ENCODE results near the gene SH3RF2.

The SH3RF2 gene

DNA sequence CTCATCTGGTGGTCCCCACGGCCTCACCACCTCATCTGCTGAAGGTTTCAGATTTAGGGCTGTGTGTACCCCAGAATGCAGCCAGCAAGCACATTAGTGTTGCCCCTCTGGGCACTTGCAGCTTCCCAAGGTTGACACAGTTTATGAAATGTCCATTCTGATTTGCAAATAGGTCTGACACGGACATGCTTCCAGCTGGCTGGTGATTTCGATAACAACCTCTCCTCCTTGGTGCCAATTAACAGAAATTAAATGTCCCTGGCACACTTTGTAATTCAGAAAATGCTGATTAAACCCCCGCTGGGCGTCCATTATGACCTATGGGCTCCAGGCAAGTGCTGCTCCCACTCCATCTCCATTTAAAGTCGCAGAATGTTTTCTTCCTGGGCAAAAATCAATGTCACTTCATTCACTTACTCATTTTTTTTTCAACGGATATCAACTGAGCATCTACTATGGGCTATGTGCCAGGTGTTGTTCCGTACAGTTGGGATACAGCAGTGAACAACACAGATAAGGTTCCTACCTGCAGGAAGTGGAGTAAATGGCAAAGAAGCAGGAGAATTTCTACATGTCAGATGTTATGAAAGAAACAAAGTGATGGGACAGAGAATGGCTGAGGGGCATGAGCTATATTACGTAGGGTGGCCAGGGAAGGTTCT lies 137.0 kb downstream of the SH3RF2 start:
- POLR2A ChIA-PET: no interaction called here
- CTCF ChIA-PET: no interaction called here
- no peaks in the 10 kb centered on the region for H3K4me1 ChIP-seq (ENCODE audit: control insufficient read depth, insufficient read depth, low read length)
- no peaks in the 10 kb centered on the region for H3K36me3 ChIP-seq (ENCODE audit: control insufficient read depth in 2 of 2, insufficient read depth in 1 of 2, low read length in 2 of 2)
- H3K27ac ChIP-seq (ENCODE audit: extremely low read depth, low read depth, low read length): no peak overlapping the region
- TF ChIP-seq ZSCAN18 (tag by site-specific recombination; IDR thresholded peaks at IDR 0.05) (no peak), ZNF513 (tag by site-specific recombination; IDR thresholded peaks at IDR 0.05) (no peak), ZNF692 (tag by site-specific recombination; IDR thresholded peaks at IDR 0.05) (no peak), BCL11B (tag by site-specific recombination; IDR thresholded peaks at IDR 0.05; ENCODE audit: low read depth) (no peak), EGR2 (tag by site-specific recombination; IDR thresholded peaks at IDR 0.05; ENCODE audit: low read depth) (no peak), ZNF155 (tag by site-specific recombination; IDR thresholded peaks at IDR 0.05) (no peak), ZNF311 (tag by site-specific recombination; IDR thresholded peaks at IDR 0.05; ENCODE audit: borderline replicate concordance) (no peak), KLF1 (tag by site-specific recombination; IDR thresholded peaks at IDR 0.05) (no peak)
- TF ChIP-seq, protein P1, sequence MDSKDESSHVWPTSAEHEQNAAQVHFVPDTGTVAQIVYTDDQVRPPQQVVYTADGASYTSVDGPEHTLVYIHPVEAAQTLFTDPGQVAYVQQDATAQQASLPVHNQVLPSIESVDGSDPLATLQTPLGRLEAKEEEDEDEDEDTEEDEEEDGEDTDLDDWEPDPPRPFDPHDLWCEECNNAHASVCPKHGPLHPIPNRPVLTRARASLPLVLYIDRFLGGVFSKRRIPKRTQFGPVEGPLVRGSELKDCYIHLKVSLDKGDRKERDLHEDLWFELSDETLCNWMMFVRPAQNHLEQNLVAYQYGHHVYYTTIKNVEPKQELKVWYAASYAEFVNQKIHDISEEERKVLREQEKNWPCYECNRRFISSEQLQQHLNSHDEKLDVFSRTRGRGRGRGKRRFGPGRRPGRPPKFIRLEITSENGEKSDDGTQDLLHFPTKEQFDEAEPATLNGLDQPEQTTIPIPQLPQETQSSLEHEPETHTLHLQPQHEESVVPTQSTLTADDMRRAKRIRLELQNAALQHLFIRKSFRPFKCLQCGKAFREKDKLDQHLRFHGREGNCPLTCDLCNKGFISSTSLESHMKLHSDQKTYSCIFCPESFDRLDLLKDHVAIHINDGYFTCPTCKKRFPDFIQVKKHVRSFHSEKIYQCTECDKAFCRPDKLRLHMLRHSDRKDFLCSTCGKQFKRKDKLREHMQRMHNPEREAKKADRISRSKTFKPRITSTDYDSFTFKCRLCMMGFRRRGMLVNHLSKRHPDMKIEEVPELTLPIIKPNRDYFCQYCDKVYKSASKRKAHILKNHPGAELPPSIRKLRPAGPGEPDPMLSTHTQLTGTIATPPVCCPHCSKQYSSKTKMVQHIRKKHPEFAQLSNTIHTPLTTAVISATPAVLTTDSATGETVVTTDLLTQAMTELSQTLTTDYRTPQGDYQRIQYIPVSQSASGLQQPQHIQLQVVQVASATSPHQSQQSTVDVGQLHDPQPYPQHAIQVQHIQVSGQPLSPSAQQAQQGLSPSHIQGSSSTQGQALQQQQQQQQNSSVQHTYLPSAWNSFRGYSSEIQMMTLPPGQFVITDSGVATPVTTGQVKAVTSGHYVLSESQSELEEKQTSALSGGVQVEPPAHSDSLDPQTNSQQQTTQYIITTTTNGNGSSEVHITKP (tag by site-specific recombination; IDR thresholded peaks at IDR 0.05): no peak
- H3K9me3 ChIP-seq (ENCODE audit: control insufficient read depth, insufficient read depth, low read depth, low read length): no peaks in the 10 kb centered on the region
- no peak overlapping the region for H3K4me3 ChIP-seq (ENCODE audit: low read depth, low read length)

GRCh38 chr5:146076028-146076427 lies 139.7 kb downstream of the SH3RF2 start:
- no peak overlapping the region for H3K27ac ChIP-seq (ENCODE audit: extremely low read depth, low read depth, low read length)
- no peaks in the 10 kb centered on the region for H3K36me3 ChIP-seq (ENCODE audit: control insufficient read depth in 2 of 2, insufficient read depth in 1 of 2, low read length in 2 of 2)
- H3K4me3 ChIP-seq (ENCODE audit: low read depth, low read length): no peak overlapping the region
- CTCF ChIA-PET: no interaction called here
- H3K9me3 ChIP-seq (ENCODE audit: control insufficient read depth, insufficient read depth, low read depth, low read length): no peaks in the 10 kb centered on the region
- TF ChIP-seq ZNF274 (IDR thresholded peaks at IDR 0.05; ENCODE audit: low read length) (no peak), ZNF274 (tag by site-specific recombination; IDR thresholded peaks at IDR 0.05; ENCODE audit: borderline replicate concordance) (no peak), OSR2 (tag by site-specific recombination; IDR thresholded peaks at IDR 0.05) (peak; percentile 42; the same call in 1 of the 2 replicates)
- POLR2A ChIA-PET: interaction anchor here (0.6 kb wide), 1 partner anchor 1203 kb away, joined by 5 read pairs; no protein-coding TSS in a partner anchor
- no peaks in the 10 kb centered on the region for H3K4me1 ChIP-seq (ENCODE audit: control insufficient read depth, insufficient read depth, low read length)

DNA sequence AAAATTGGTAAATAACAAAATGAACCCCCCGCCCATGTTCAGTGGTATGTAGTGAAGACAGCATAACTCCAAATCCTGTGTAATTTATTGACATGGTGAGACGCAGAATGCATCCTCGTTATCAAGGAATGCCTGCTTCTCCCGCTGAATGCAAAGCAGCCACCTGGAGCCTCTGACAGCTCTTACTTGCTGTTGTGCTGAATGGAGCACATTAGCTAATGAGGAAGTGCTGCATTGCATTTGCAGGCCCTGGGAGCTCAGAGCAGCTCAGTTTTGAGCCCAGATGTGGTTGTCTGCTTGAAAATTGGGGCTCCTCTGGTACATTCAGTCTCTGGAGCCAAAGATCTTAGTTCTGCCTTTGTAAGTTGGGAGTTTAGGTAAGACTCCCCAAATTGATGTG lies 140.1 kb downstream of the SH3RF2 start:
- Histone ChIP-seq H3K9me3 (ENCODE audit: control insufficient read depth, insufficient read depth, low read depth, low read length) (no peaks in the 10 kb centered on the region), H3K27ac (ENCODE audit: extremely low read depth, low read depth, low read length) (no peak overlapping the region), H3K4me3 (ENCODE audit: low read depth, low read length) (no peak overlapping the region), H3K36me3 (ENCODE audit: control insufficient read depth in 2 of 2, insufficient read depth in 1 of 2, low read length in 2 of 2) (no peaks in the 10 kb centered on the region), H3K4me1 (ENCODE audit: control insufficient read depth, insufficient read depth, low read length) (no peaks in the 10 kb centered on the region)
- ChIA-PET POLR2A (no interaction called here), CTCF (no interaction called here)
- TF ChIP-seq ZBTB26 (tag by site-specific recombination; optimal IDR thresholded peaks at IDR 0.05) (no peak), ZNF394 (tag by site-specific recombination; IDR thresholded peaks at IDR 0.05; ENCODE audit: borderline replicate concordance) (no peak), ZIC2 (tag by site-specific recombination; IDR thresholded peaks at IDR 0.05) (no peak), GLIS1 (tag by site-specific recombination; IDR thresholded peaks at IDR 0.05) (no peak), ZNF76 (tag by site-specific recombination; IDR thresholded peaks at IDR 0.05; ENCODE audit: borderline replicate concordance, low read depth) (no peak), ZNF670 (tag by site-specific recombination; IDR thresholded peaks at IDR 0.05; ENCODE audit: low read depth) (no peak), ZNF837 (tag by site-specific recombination; IDR thresholded peaks at IDR 0.05) (no peak)

Data from HEK293 (cell line).